Colonic mucosa (tissue), 4 donors: ENCODE data around the gene CALM3. TPM values are rescaled to one million over a fixed set of nuclear protein-coding genes. Genes with fewer than 3 reads are reported as not detected.
"Not testable (repeated sequence)": the region's sequence is repeated elsewhere in the genome, so short reads cannot be mapped to it uniquely, and the experiment has no call there.

Experiments used
- DNase-seq: peaks from one replicate; pipeline ENCODE4 v3.0.0-alpha.2; 2020
- H3K27ac ChIP-seq: fragments of 200-600 bp; one replicate; pipeline ENCODE4 v1.8.0; 2021
- H3K27me3 ChIP-seq: fragments of 200-600 bp; one replicate; pipeline ENCODE4 v1.8.0; 2021
- H3K36me3 ChIP-seq: fragments of 200-600 bp; one replicate; pipeline ENCODE4 v1.8.0; 2021
- H3K4me1 ChIP-seq: fragments of 200-600 bp; one replicate; pipeline ENCODE4 v1.8.0; 2021; ENCODE audit warnings: mild to moderate bottlenecking
- H3K4me3 ChIP-seq: fragments of 200-600 bp; one replicate; pipeline ENCODE4 v1.8.0; 2021
- H3K9ac ChIP-seq, 2 donors: one replicate each; pipeline ENCODE4 v1.7.0; 2013; ENCODE audit warnings: control low read depth in 2 of 2, low read depth in 2 of 2, low read length in 2 of 2
- H3K9me3 ChIP-seq: fragments of 200-600 bp; one replicate; pipeline ENCODE4 v1.8.0; 2021
- CTCF ChIP-seq: fragments of 200-600 bp; IDR thresholded peaks from one replicate; pipeline ENCODE4 v1.8.0; 2022; ENCODE audit warnings: antibody characterized with exemption, mild to moderate bottlenecking
- intact Hi-C: fragments of 100-400 bp; cut with DNase I; formaldehyde crosslinking; loops from one replicate; pipeline ENCODE4 v1.14.1; 2022
- total RNA-seq, 2 donors: library from RNA; stranded (reverse); fragmentation: NEBNext Ultra II Directional in 1 of 2; extraction: Animal tissue kit (Norgen Biotek cat#: 25700) in 1 of 2; gene quantifications; one replicate each; pipeline ENCODE4 v1.2.1, GENCODE V29; 2021
- donor health status: healthy.
- donor health status: DM: no; HTN: no; CAD: no.
- donor health status: DM: no; HTN: no; CAD: no.

CALM3 gene
- total RNA-seq, 2 donors from 2014 or later: 309 to 444 TPM

GRCh38 chr19:46622118-46622446, 21.0 kb downstream of the CALM3 start:
- Histone ChIP-seq H3K36me3 (no peaks in the 10 kb centered on the region), H3K27me3 (no peaks in the 10 kb centered on the region), H3K4me1 (peaks cover 5% of the 10 kb centered on the region), H3K4me3 (no peak overlapping the region), H3K27ac (no peak overlapping the region), H3K9ac (no peak overlapping the region), H3K9me3 (no peaks in the 10 kb centered on the region)
- no peak for DNase-seq
- no peak for TF ChIP-seq CTCF
- intact Hi-C loops: no loop called here

DNA sequence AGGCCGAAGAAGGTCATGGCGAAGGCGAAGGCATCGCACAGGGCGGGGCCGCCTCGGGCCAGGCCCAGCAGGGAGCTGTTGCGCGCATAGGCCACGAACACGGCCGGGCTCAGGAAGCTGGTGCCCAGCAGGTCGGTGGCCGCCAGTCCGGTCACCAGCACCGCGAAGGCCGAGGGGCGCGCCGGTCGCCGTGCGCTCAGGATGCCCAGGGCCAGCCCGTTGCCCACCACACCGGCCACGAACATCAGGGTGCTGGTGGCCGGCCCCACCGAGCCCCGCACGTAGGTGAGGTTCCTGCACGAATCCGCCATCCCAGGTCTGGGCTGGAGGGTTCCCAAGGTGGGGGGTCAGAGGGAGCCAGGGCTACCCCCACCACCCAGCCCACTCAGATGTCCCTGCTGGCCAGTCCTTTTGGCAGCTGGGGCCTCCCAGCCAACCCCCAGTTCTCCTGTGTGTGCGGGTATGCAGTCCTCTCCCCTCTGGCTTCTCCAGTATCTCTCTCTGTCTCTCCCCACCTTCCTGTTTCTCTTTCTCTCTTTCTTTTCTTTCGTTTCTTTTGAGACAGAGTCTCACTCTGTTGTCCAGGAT, 22.9 kb downstream of the CALM3 start:
- Histone ChIP-seq H3K36me3 (no peaks in the 10 kb centered on the region), H3K4me3 (no peak overlapping the region), H3K27me3 (no peaks in the 10 kb centered on the region), H3K27ac (no peak overlapping the region), H3K9ac (peak overlapping the region in 1 of 2 donors; percentile 24), H3K4me1 (peaks cover 5% of the 10 kb centered on the region), H3K9me3 (no peaks in the 10 kb centered on the region)
- TF ChIP-seq CTCF: no peak
- DNase-seq: no peak
- intact Hi-C loops: no loop called here

- H3K9ac ChIP-seq: peak within 1 kb of the TSS; percentile 26 to 43
Observed at GRCh38 chr19:46624958-46625661, 24.0 kb downstream of the CALM3 start, which contains the start of gene PTGIR. Gene PTGIR (minus strand): TSS chr19:46625089. CDS start chr19:46624225, 864 bp downstream.

GRCh38 chr19:46625731-46626130, 24.6 kb downstream of the CALM3 start:
- Histone ChIP-seq H3K27ac (peak overlapping the region; percentile 57), H3K9me3 (no peaks in the 10 kb centered on the region), H3K36me3 (no peaks in the 10 kb centered on the region), H3K4me3 (no peak overlapping the region), H3K9ac (peak overlapping the region in 1 of 2 donors; percentile 39), H3K4me1 (no peaks in the 10 kb centered on the region), H3K27me3 (no peaks in the 10 kb centered on the region)
- DNase-seq: no peak
- intact Hi-C loops: no loop called here
- TF ChIP-seq CTCF: no peak

More at GRCh38 chr19:46624958-46625661, 24.0 kb downstream of the CALM3 start, which contains the start of gene PTGIR:
- intact Hi-C loops: no loop called here
- H3K4me3 ChIP-seq: no peak within 1 kb of the TSS
- no peaks in the 10 kb centered on the region for H3K27me3 ChIP-seq
- no peaks in the 10 kb centered on the region for H3K9me3 ChIP-seq
- no peaks in the 10 kb centered on the region for H3K4me1 ChIP-seq
- peak; percentile 59 for DNase-seq
- no peak for TF ChIP-seq CTCF
- no peaks in the 10 kb centered on the region for H3K36me3 ChIP-seq
- peak within 1 kb of the TSS; percentile 57 for H3K27ac ChIP-seq

DNA sequence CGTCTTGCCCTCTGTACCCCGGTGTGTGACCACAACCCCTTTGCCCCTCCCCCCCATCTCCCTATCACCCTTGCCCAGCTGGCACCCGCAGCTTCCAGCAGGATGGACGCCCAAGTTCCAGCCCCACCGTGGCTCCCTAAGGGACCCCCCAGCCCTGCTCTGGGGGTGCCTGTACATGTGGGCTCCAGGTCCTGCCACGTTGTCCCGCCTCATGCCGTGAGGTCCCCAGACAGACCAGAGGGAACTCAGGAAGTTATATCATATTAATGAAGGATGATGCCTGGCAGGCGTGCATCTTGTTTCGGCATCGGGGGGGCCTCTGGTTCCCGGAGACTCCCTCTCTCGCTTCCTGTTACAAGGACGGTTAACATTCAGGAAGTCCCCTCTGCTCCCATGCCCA, 25.3 kb downstream of the CALM3 start:
- no peak overlapping the region for H3K4me3 ChIP-seq
- H3K9me3 ChIP-seq: no peaks in the 10 kb centered on the region
- no peaks in the 10 kb centered on the region for H3K27me3 ChIP-seq
- no peak for DNase-seq
- intact Hi-C loops: no loop called here
- H3K9ac ChIP-seq: no peak overlapping the region
- peak overlapping the region; percentile 57 for H3K27ac ChIP-seq
- no peaks in the 10 kb centered on the region for H3K36me3 ChIP-seq
- no peak for TF ChIP-seq CTCF
- no peaks in the 10 kb centered on the region for H3K4me1 ChIP-seq

DNA sequence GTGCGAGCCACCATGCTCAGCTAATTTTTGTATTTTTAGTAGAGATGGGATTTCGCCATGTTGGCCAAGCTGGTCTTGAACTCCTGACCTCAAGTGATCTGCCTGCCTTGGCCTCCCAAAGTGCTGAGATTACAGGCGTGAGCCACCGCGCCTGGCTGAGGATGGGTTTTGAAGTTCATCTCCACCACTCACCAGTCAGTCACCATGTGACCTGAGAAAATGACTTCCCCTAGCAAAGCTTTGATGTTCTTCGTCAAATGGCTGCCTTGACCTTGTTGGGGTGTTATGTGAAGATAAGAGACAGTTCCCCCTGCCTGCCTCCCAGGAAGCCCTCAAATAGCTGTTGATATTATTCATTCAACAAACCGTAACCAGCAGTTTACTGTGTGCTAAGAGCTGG, 27.8 kb downstream of the CALM3 start:
- H3K9me3 ChIP-seq, intact Hi-C loops, H3K27me3 ChIP-seq, H3K36me3 ChIP-seq, DNase-seq, H3K27ac ChIP-seq, H3K4me1 ChIP-seq, H3K9ac ChIP-seq, H3K4me3 ChIP-seq: not testable (repeated sequence)
